SK-N-SH (cell line): ENCODE results near the gene HVCN1.

Experiments
- EP300 ChIP-seq, 2 experiments: IDR thresholded peaks; 2 replicates each; pipeline versions ENCODE4 v1.4.0 to v1.6.1; 2012; ENCODE audit warnings: borderline replicate concordance in 1 of 2, low read depth in 1 of 2, low read length in 1 of 2
- SIN3A ChIP-seq: IDR thresholded peaks from 2 replicates; pipeline ENCODE4 v1.6.1; 2012; ENCODE audit warnings: low read depth, mild to moderate bottlenecking, low read length, moderate library complexity, borderline replicate concordance
- TF ChIP-seq, protein P1 (sequence below): fragments of 200-600 bp; sonication (generic); IDR thresholded peaks from 2 replicates; pipeline ENCODE4 v1.6.1; 2017; ENCODE audit warnings: antibody characterized with exemption, mild to moderate bottlenecking, moderate library complexity

DNA sequence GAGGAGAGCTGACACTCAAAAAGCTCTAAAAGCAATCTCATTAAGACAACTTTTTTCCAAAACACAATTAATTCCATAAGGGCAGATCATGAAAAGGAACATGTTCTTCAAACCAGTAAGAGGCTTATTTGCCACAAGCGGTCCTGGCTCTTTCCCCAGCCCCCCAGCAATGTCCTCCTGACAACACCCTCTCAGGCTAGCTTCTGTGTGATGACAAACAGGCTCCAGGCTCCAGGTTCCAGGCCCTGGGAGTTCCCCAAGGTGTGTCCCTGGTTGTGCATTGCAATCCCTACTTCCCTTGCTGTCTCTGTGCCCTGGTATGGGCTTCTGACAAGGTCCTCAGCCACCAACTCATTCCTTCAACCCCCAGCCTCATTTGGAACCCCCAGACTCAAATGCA is 8.9 kb downstream of the HVCN1 start:
- TF ChIP-seq, protein P1, sequence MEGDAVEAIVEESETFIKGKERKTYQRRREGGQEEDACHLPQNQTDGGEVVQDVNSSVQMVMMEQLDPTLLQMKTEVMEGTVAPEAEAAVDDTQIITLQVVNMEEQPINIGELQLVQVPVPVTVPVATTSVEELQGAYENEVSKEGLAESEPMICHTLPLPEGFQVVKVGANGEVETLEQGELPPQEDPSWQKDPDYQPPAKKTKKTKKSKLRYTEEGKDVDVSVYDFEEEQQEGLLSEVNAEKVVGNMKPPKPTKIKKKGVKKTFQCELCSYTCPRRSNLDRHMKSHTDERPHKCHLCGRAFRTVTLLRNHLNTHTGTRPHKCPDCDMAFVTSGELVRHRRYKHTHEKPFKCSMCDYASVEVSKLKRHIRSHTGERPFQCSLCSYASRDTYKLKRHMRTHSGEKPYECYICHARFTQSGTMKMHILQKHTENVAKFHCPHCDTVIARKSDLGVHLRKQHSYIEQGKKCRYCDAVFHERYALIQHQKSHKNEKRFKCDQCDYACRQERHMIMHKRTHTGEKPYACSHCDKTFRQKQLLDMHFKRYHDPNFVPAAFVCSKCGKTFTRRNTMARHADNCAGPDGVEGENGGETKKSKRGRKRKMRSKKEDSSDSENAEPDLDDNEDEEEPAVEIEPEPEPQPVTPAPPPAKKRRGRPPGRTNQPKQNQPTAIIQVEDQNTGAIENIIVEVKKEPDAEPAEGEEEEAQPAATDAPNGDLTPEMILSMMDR: no peak
- no peak for TF ChIP-seq SIN3A
- TF ChIP-seq EP300 (IDR thresholded peaks at IDR 0.05; ENCODE audit: borderline replicate concordance in 1 of 2, low read depth in 1 of 2, low read length in 1 of 2): no peak
